Measurements from ENCODE around the gene ANAPC2.

The ANAPC2 gene

GRCh38 chr9:137234055-137234697 is 45.8 kb upstream of the ANAPC2 start:
- no peak for DNase-seq (ENCODE audit: low spot score)
- in situ Hi-C loops (cut with MboI; ENCODE audit: low sequenced_read_pairs, unreplicated experiment): no loop called here
- no peak for TF ChIP-seq CTCF (IDR thresholded peaks at IDR 0.05; ENCODE audit: borderline replicate concordance, control extremely low read depth, extremely low read depth, insufficient read depth, missing control alignments)

GRCh38 chr9:137233143-137233980 is 45.0 kb upstream of the ANAPC2 start:
- no peak for TF ChIP-seq CTCF (IDR thresholded peaks at IDR 0.05; ENCODE audit: borderline replicate concordance, control extremely low read depth, extremely low read depth, insufficient read depth, missing control alignments)
- no peak for DNase-seq (ENCODE audit: low spot score)
- in situ Hi-C loops (cut with MboI; ENCODE audit: low sequenced_read_pairs, unreplicated experiment): no loop called here

- DNase-seq (ENCODE audit: low spot score): no peak
- no peak for TF ChIP-seq CTCF (IDR thresholded peaks at IDR 0.05; ENCODE audit: borderline replicate concordance, control extremely low read depth, extremely low read depth, insufficient read depth, missing control alignments)
- in situ Hi-C loops (cut with MboI; ENCODE audit: low sequenced_read_pairs, unreplicated experiment): no loop called here
These were observed 44.1 kb upstream of the ANAPC2 start for GRCh38 chr9:137232510-137232909.

- in situ Hi-C loops (cut with MboI; ENCODE audit: low sequenced_read_pairs, unreplicated experiment): no loop called here
- no peak for TF ChIP-seq CTCF (IDR thresholded peaks at IDR 0.05; ENCODE audit: borderline replicate concordance, control extremely low read depth, extremely low read depth, insufficient read depth, missing control alignments)
- no peak for DNase-seq (ENCODE audit: low spot score)
These were observed 43.7 kb upstream of the ANAPC2 start for GRCh38 chr9:137232101-137232500.

GRCh38 chr9:137231372-137232039 is 43.1 kb upstream of the ANAPC2 start:
- TF ChIP-seq CTCF (IDR thresholded peaks at IDR 0.05; ENCODE audit: borderline replicate concordance, control extremely low read depth, extremely low read depth, insufficient read depth, missing control alignments): no peak
- in situ Hi-C loops (cut with MboI; ENCODE audit: low sequenced_read_pairs, unreplicated experiment): no loop called here
- no peak for DNase-seq (ENCODE audit: low spot score)

GRCh38 chr9:137230705-137231371 is 42.5 kb upstream of the ANAPC2 start, which contains the start of gene SLC34A3:
Gene SLC34A3 (plus strand): TSS chr9:137230901. CDS start chr9:137231703, 802 bp downstream.
- no peak for TF ChIP-seq CTCF (IDR thresholded peaks at IDR 0.05; ENCODE audit: borderline replicate concordance, control extremely low read depth, extremely low read depth, insufficient read depth, missing control alignments)
- in situ Hi-C loops (cut with MboI; ENCODE audit: low sequenced_read_pairs, unreplicated experiment): no loop called here
- DNase-seq (ENCODE audit: low spot score): no peak
